Aorta (tissue), 5 donors: ENCODE data around the gene HMCN1. TPM values are rescaled to one million over a fixed set of nuclear protein-coding genes. Genes with fewer than 3 reads are reported as not detected.

Source experiments
- ATAC-seq: fragments of 200-7000 bp; cut with Tn5 transposase; one replicate; pipeline ENCODE4 v1.9.1; 2022; ENCODE audit warnings: moderate library complexity; ENCODE audit not compliant: low FRiP score
- DNase-seq, 2 donors: peaks; one replicate each; pipeline ENCODE4 v3.0.0-alpha.2; 2020
- H3K27ac ChIP-seq, 2 donors: one replicate each; pipeline ENCODE4 v1.5.1; 2013; ENCODE audit warnings: low read length in 2 of 2, mild to moderate bottlenecking in 2 of 2, moderate library complexity in 2 of 2, control low read depth in 1 of 2, inconsistent platforms in 1 of 2, low read depth in 1 of 2
- H3K27me3 ChIP-seq, 2 donors: one replicate each; pipeline ENCODE4 v1.6.1; 2013; ENCODE audit warnings: control low read depth in 1 of 2, low read length in 1 of 2, mild to moderate bottlenecking in 1 of 2, moderate library complexity in 1 of 2; ENCODE audit not compliant: insufficient read depth in 2 of 2, control insufficient read depth in 1 of 2
- H3K36me3 ChIP-seq, 2 donors: one replicate each; pipeline ENCODE4 v1.6.1; 2013; ENCODE audit warnings: control low read depth in 1 of 2, low read length in 1 of 2, mild to moderate bottlenecking in 1 of 2; ENCODE audit not compliant: insufficient read depth in 2 of 2, control insufficient read depth in 1 of 2
- H3K4me1 ChIP-seq, 2 donors: one replicate each; pipeline ENCODE4 v1.6.1; 2013; ENCODE audit warnings: low read length in 2 of 2, control low read depth in 1 of 2, mild to moderate bottlenecking in 1 of 2, moderate library complexity in 1 of 2; ENCODE audit not compliant: insufficient read depth in 2 of 2, control insufficient read depth in 1 of 2
- H3K4me3 ChIP-seq, 2 donors: one replicate each; pipeline ENCODE4 v1.5.1; 2013; ENCODE audit warnings: low read length in 2 of 2, control low read depth in 1 of 2, mild to moderate bottlenecking in 1 of 2
- H3K9me3 ChIP-seq: one replicate; pipeline ENCODE4 v1.6.1; 2013; ENCODE audit warnings: mild to moderate bottlenecking, low read length; ENCODE audit not compliant: control insufficient read depth
- WGBS, 2 donors: extraction: QIAGEN DNeasy Blood & Tissue Kit; methylation state at CpG; one replicate each; pipeline ENCODE4 v1.1.7; 2013; 5-methylcytosine and 5-hydroxymethylcytosine counted together
- intact Hi-C, 2 donors: fragments of 100-400 bp; cut with DNase I; formaldehyde crosslinking; loops; one replicate each; pipeline versions ENCODE4 v1.14.2 to v1.15.0; 2022
- polyA plus RNA-seq, 2 donors: library from polyadenylated mRNA; stranded (reverse); fragments of 200-250 nt; gene quantifications; one replicate each; pipeline ENCODE4 v1.2.3, GENCODE V29; 2013
- total RNA-seq, 2 donors: library from RNA; stranded (reverse); fragmentation: NEBNext Ultra II Directional; extraction: Animal tissue kit (Norgen Biotek cat#: 25700); gene quantifications; one replicate each; pipeline ENCODE4 v1.2.1, GENCODE V29; 2021
- donor health status: healthy with polysubstance abuse.
- donor health status: Bipolar disorder and iron deficiency.
- donor health status: DM: no; HTN: no; CAD: no.
- donor health status: DM: no; HTN: no; CAD: no.
- donor health status: DM: yes; HTN: yes; CAD: no.

The HMCN1 gene
- total and polyA plus RNA-seq, 4 donors = 11.3 to 93.6 (median 50.0) TPM

DNA sequence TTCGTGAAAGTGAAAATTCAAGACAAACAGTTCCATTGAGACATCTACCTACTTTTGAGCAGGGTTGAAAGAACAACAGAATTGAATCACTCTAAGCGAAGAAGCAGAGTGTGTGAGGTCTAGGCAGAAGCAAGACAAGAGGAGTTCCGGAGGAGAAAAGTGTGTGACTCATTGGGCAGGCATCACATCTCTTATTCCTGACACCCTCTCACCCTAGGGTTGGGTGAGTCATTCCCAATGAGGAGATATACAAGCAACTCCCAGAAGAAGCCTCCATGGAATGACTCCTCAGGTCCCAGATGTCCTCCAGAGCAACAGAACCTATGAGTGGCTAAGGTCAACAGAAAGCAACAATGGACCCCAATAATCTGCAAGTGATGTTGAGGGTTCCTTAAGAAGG lies 502.7 kb downstream of the HMCN1 start:
- intact Hi-C loops = no loop called here
- WGBS, 2 donors = 89 to 93% methylated on average over 3 of the region's 3 CpGs
- H3K27ac ChIP-seq = no peak overlapping the region
- no peaks in the 10 kb centered on the region for H3K36me3 ChIP-seq
- ATAC-seq (no peak), DNase-seq (no peak)
- peaks cover 0 to 1% of the 10 kb centered on the region in 2 donors for H3K27me3 ChIP-seq
- no peaks in the 10 kb centered on the region for H3K9me3 ChIP-seq
- H3K4me1 ChIP-seq = no peaks in the 10 kb centered on the region
- H3K4me3 ChIP-seq = no peak overlapping the region

GRCh38 chr1:186239171-186239570 lies 505.0 kb downstream of the HMCN1 start:
- intact Hi-C loops = no loop called here
- no peak overlapping the region for H3K4me3 ChIP-seq
- H3K4me1 ChIP-seq = no peaks in the 10 kb centered on the region
- ATAC-seq (no peak), DNase-seq (no peak)
- no peaks in the 10 kb centered on the region for H3K9me3 ChIP-seq
- no peak overlapping the region for H3K27ac ChIP-seq
- H3K27me3 ChIP-seq = no peaks in the 10 kb centered on the region
- no peaks in the 10 kb centered on the region for H3K36me3 ChIP-seq

GRCh38 chr1:186240436-186240835 lies 506.2 kb downstream of the HMCN1 start:
- DNase-seq (no peak), ATAC-seq (no peak)
- Histone ChIP-seq H3K27ac (no peak overlapping the region), H3K9me3 (no peaks in the 10 kb centered on the region), H3K4me1 (no peaks in the 10 kb centered on the region), H3K36me3 (no peaks in the 10 kb centered on the region), H3K4me3 (no peak overlapping the region), H3K27me3 (no peaks in the 10 kb centered on the region)
- 97 to 98% methylated on average over 1 of the region's 1 CpG for WGBS, 2 donors
- intact Hi-C loops = no loop called here
